Measurements from ENCODE around the gene EPS8.
A peak's percentile ranks its signal among the peaks of the same experiment; 100 is the strongest.

EPS8 gene

DNA sequence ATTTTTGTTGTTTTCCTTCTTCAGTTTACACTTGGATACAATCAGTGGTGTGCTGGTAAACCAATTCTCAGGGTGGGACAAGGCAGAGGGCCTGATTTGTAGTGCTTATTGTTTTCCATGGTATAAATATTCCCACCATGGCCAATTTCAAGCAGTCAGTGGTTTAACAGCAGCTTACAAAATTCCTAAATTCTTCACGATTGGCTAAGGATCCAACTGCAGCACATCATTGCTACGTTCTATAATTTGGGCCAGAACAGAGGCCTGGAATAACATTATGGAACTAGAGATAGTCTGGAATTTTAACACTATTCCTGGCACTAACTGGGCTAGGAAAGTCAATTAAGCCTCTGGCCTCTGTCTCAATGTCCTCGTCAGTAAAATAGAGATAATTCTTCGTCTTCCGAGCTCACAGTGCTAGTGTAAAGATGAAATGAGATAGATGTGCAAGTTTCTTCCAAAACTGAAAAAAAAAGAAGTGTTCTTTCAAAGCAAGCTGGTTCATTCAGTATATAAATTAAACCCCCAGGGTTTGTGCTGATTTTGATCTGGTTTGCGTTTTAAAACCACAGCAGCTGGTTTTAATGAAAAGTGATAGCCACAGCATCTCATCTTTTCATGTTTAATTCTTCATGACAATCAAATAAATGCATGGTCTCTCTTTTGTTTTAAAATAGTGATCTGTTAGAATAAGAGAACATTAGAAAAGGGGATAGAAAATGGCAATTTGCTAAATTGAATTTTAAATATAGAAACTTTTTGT is 104.1 kb downstream of the EPS8 start:
- peak overlapping the region; percentile 58 for H3K9ac ChIP-seq (ENCODE audit: insufficient read length)
- H3K36me3 ChIP-seq (ENCODE audit: insufficient read depth, low read length): no peaks in the 10 kb centered on the region
- TF ChIP-seq FOXP2 (optimal IDR thresholded peaks at IDR 0.05; ENCODE audit: control extremely low read depth, extremely low read length, insufficient read depth): peak; percentile 45
- no peak for TF ChIP-seq EZH2 (IDR thresholded peaks at IDR 0.05)
- peak; percentile 61; the same call in 1 of the 2 replicates for TF ChIP-seq POLR2AphosphoS5 (IDR thresholded peaks at IDR 0.05; ENCODE audit: borderline replicate concordance, low read depth, low read length)
- DNase-seq (ENCODE audit: low read depth, low spot score): peak; percentile 71
- H3K27ac ChIP-seq: peak overlapping the region; percentile 95
- peak overlapping the region; percentile 74 for H3K4me3 ChIP-seq
- H3K9me3 ChIP-seq (ENCODE audit: low read depth, low read length): no peaks in the 10 kb centered on the region

DNA sequence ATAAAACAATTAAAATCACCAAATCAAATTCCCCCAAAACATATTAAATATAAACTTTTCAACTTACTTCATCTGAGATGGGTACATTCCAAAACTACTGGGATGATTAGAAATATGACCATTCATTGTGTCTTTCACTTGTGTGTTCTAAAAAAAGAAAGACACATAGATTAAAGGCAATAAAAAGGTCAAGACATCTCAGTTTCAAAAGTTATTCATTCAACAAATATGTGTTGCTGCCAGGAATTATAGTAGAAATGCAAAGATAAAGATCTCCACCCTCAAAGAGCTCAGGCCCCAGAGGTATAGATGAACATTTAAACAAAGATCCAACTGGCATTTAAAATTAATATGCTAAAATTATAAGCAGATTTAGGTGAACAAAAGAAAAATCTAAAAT is 106.4 kb downstream of the EPS8 start:
- TF ChIP-seq FOXP2 (optimal IDR thresholded peaks at IDR 0.05; ENCODE audit: control extremely low read depth, extremely low read length, insufficient read depth): no peak
- TF ChIP-seq EZH2 (IDR thresholded peaks at IDR 0.05): no peak
- TF ChIP-seq POLR2AphosphoS5 (IDR thresholded peaks at IDR 0.05; ENCODE audit: borderline replicate concordance, low read depth, low read length): no peak
- Histone ChIP-seq H3K9ac (ENCODE audit: insufficient read length) (no peak overlapping the region), H3K36me3 (ENCODE audit: insufficient read depth, low read length) (no peaks in the 10 kb centered on the region), H3K9me3 (ENCODE audit: low read depth, low read length) (no peaks in the 10 kb centered on the region), H3K4me3 (no peak overlapping the region), H3K27ac (0 out of 2 replicates have a peak overlapping the region, but pooled peaks have one; percentile 95)
- no peak for DNase-seq (ENCODE audit: low read depth, low spot score)

GRCh38 chr12:15679151-15679550 is 110.0 kb downstream of the EPS8 start:
- no peaks in the 10 kb centered on the region for H3K36me3 ChIP-seq (ENCODE audit: insufficient read depth, low read length)
- TF ChIP-seq FOXP2 (optimal IDR thresholded peaks at IDR 0.05; ENCODE audit: control extremely low read depth, extremely low read length, insufficient read depth) (no peak), EZH2 (IDR thresholded peaks at IDR 0.05) (no peak), POLR2AphosphoS5 (IDR thresholded peaks at IDR 0.05; ENCODE audit: borderline replicate concordance, low read depth, low read length) (no peak)
- no peak for DNase-seq (ENCODE audit: low read depth, low spot score)

DNA sequence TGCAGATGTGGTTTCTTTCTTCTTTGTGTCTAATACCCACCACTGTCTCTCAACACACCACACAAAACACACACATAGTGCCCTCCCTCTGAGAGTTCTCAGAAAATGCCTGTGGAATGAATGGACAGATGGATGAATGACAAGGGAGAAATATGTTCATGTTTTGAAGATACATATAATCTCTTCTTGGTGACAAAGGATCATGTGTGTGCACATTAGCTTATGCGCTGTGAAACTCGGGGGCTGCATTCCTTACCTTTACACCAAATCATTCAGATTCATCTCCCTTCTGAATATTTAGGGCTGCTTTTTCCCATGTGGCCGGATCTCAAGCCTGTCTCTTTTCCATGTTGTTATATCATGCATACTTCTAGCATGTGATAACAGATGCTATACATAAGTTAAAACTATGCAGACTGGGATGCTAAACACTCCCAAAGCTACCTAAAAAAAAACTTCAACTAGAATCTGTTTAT is 111.4 kb downstream of the EPS8 start:
- no peak overlapping the region for H3K9ac ChIP-seq (ENCODE audit: insufficient read length)
- no peaks in the 10 kb centered on the region for H3K9me3 ChIP-seq (ENCODE audit: low read depth, low read length)
- no peak for DNase-seq (ENCODE audit: low read depth, low spot score)
- no peak overlapping the region for H3K4me3 ChIP-seq
- H3K36me3 ChIP-seq (ENCODE audit: insufficient read depth, low read length): no peaks in the 10 kb centered on the region
- H3K27ac ChIP-seq: no peak overlapping the region
- TF ChIP-seq FOXP2 (optimal IDR thresholded peaks at IDR 0.05; ENCODE audit: control extremely low read depth, extremely low read length, insufficient read depth) (no peak), EZH2 (IDR thresholded peaks at IDR 0.05) (no peak), POLR2AphosphoS5 (IDR thresholded peaks at IDR 0.05; ENCODE audit: borderline replicate concordance, low read depth, low read length) (no peak)

More at GRCh38 chr12:15679151-15679550, 110.0 kb downstream of the EPS8 start:
- Histone ChIP-seq H3K4me3 (no peak overlapping the region), H3K9me3 (ENCODE audit: low read depth, low read length) (no peaks in the 10 kb centered on the region), H3K27ac (no peak overlapping the region), H3K9ac (ENCODE audit: insufficient read length) (no peak overlapping the region)

GRCh38 chr12:15677228-15677627 is 112.0 kb downstream of the EPS8 start:
- Histone ChIP-seq H3K36me3 (ENCODE audit: insufficient read depth, low read length) (no peaks in the 10 kb centered on the region), H3K9ac (ENCODE audit: insufficient read length) (no peak overlapping the region), H3K4me3 (no peak overlapping the region), H3K27ac (no peak overlapping the region), H3K9me3 (ENCODE audit: low read depth, low read length) (no peaks in the 10 kb centered on the region)
- TF ChIP-seq POLR2AphosphoS5 (IDR thresholded peaks at IDR 0.05; ENCODE audit: borderline replicate concordance, low read depth, low read length): no peak
- TF ChIP-seq FOXP2 (optimal IDR thresholded peaks at IDR 0.05; ENCODE audit: control extremely low read depth, extremely low read length, insufficient read depth): no peak
- TF ChIP-seq EZH2 (IDR thresholded peaks at IDR 0.05): no peak
- DNase-seq (ENCODE audit: low read depth, low spot score): no peak

DNA sequence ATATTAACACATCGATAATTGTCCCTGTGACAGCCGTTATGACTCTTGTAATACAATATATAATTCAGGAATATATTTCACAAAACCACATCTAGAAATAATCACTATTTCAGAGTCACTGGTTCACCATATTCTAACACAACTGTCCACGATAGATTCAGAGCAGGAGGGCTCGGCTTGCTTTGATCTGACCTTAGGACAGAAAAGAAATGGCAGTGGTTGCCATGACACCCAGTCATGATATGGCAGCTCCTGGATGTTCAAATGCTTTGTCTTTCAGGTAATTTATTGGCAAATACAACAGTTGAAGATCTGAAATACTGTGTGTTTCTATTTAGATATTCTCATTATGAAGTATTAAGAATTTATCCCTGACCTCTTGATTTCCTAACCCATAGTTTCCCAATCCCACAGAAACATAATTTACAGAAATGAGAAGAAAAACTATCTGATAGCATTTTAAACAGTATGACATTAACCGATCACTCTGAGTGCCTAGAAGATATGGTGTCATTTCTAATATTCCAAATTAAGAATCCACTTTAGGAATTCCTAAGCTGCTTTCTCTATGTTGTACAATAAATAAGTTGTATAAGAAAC is 116.4 kb downstream of the EPS8 start:
- Histone ChIP-seq H3K27ac (no peak overlapping the region), H3K4me3 (no peak overlapping the region), H3K9me3 (ENCODE audit: low read depth, low read length) (no peaks in the 10 kb centered on the region), H3K36me3 (ENCODE audit: insufficient read depth, low read length) (no peaks in the 10 kb centered on the region), H3K9ac (ENCODE audit: insufficient read length) (no peak overlapping the region)
- no peak for TF ChIP-seq EZH2 (IDR thresholded peaks at IDR 0.05)
- no peak for TF ChIP-seq POLR2AphosphoS5 (IDR thresholded peaks at IDR 0.05; ENCODE audit: borderline replicate concordance, low read depth, low read length)
- no peak for TF ChIP-seq FOXP2 (optimal IDR thresholded peaks at IDR 0.05; ENCODE audit: control extremely low read depth, extremely low read length, insufficient read depth)
- no peak for DNase-seq (ENCODE audit: low read depth, low spot score)

DNA sequence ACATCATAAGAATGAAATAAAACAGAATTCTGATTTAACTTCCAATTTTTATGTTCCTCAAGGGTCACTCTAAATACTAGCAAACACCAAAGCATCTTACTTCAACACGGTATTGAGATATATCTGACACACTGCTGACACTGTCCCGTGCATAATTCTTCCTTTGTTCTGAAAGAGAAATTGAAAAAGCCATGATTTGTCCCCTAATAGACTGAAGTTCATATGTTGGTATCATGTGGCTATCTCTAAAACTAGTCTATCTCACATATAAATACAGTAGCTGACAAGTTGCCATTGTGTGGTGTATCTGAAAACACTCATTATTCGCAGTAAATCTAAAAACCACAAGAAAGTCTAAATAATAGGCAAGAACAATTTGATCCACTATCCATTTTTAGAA is 118.4 kb downstream of the EPS8 start:
- Histone ChIP-seq H3K4me3 (no peak overlapping the region), H3K36me3 (ENCODE audit: insufficient read depth, low read length) (no peaks in the 10 kb centered on the region), H3K9ac (ENCODE audit: insufficient read length) (no peak overlapping the region), H3K9me3 (ENCODE audit: low read depth, low read length) (no peaks in the 10 kb centered on the region), H3K27ac (no peak overlapping the region)
- DNase-seq (ENCODE audit: low read depth, low spot score): no peak
- TF ChIP-seq POLR2AphosphoS5 (IDR thresholded peaks at IDR 0.05; ENCODE audit: borderline replicate concordance, low read depth, low read length) (no peak), FOXP2 (optimal IDR thresholded peaks at IDR 0.05; ENCODE audit: control extremely low read depth, extremely low read length, insufficient read depth) (no peak), EZH2 (IDR thresholded peaks at IDR 0.05) (no peak)

- H3K9me3 ChIP-seq (ENCODE audit: low read depth, low read length): no peaks in the 10 kb centered on the region
- no peak overlapping the region for H3K27ac ChIP-seq
- TF ChIP-seq POLR2AphosphoS5 (IDR thresholded peaks at IDR 0.05; ENCODE audit: borderline replicate concordance, low read depth, low read length) (no peak), EZH2 (IDR thresholded peaks at IDR 0.05) (no peak), FOXP2 (optimal IDR thresholded peaks at IDR 0.05; ENCODE audit: control extremely low read depth, extremely low read length, insufficient read depth) (no peak)
- no peak for DNase-seq (ENCODE audit: low read depth, low spot score)
- H3K4me3 ChIP-seq: no peak overlapping the region
- H3K9ac ChIP-seq (ENCODE audit: insufficient read length): no peak overlapping the region
- no peaks in the 10 kb centered on the region for H3K36me3 ChIP-seq (ENCODE audit: insufficient read depth, low read length)
These were observed 119.8 kb downstream of the EPS8 start for GRCh38 chr12:15669256-15669948.

Data from SK-N-MC (cell line).